Liver (tissue), 9 donors: Measurements from ENCODE around the gene WWOX. TPM values are rescaled to one million over a fixed set of nuclear protein-coding genes. Genes with fewer than 3 reads are reported as not detected.

Experiments
- DNase-seq: peaks from one replicate; pipeline ENCODE4 v3.0.0-alpha.2; 2017; ENCODE audit warnings: low spot score
- H3K27ac ChIP-seq, 2 donors: one replicate each; pipeline ENCODE4 v1.7.0; 2013; ENCODE audit warnings: inconsistent platforms in 2 of 2, low read length in 2 of 2, control low read depth in 1 of 2, low read depth in 1 of 2, mild to moderate bottlenecking in 1 of 2
- H3K27me3 ChIP-seq, 4 donors: one replicate each; pipeline versions ENCODE4 v1.6.1 to v1.7.0; 2013; ENCODE audit warnings: low read length in 3 of 4, inconsistent platforms in 1 of 4, mild to moderate bottlenecking in 1 of 4, moderate library complexity in 1 of 4; ENCODE audit not compliant: control insufficient read depth in 4 of 4, insufficient read depth in 4 of 4
- H3K36me3 ChIP-seq, 4 donors: one replicate each; pipeline versions ENCODE4 v1.6.1 to v1.7.0; 2013; ENCODE audit warnings: low read length in 3 of 4, mild to moderate bottlenecking in 3 of 4, low read depth in 1 of 4, moderate library complexity in 1 of 4; ENCODE audit not compliant: control insufficient read depth in 4 of 4, insufficient read depth in 3 of 4
- H3K4me1 ChIP-seq, 4 donors: one replicate each; pipeline versions ENCODE4 v1.6.1 to v1.7.0; 2013; ENCODE audit warnings: low read length in 3 of 4, mild to moderate bottlenecking in 3 of 4, moderate library complexity in 1 of 4; ENCODE audit not compliant: control insufficient read depth in 4 of 4, insufficient read depth in 4 of 4
- H3K4me3 ChIP-seq, 3 donors: one replicate each; pipeline versions ENCODE4 v1.6.1 to v1.7.0; 2013; ENCODE audit warnings: low read length in 3 of 3, control low read depth in 1 of 3, low read depth in 1 of 3, mild to moderate bottlenecking in 1 of 3
- H3K9ac ChIP-seq, 2 donors: one replicate each; pipeline ENCODE4 v1.7.0; 2013; ENCODE audit warnings: low read length in 2 of 2, mild to moderate bottlenecking in 2 of 2, moderate library complexity in 2 of 2, control low read depth in 1 of 2, low read depth in 1 of 2
- H3K9me3 ChIP-seq, 4 donors: one replicate each; pipeline versions ENCODE4 v1.6.1 to v1.7.0; 2013; ENCODE audit warnings: low read length in 3 of 4; ENCODE audit not compliant: control insufficient read depth in 4 of 4
- EGR1 ChIP-seq, 2 donors: IDR thresholded peaks; 2 replicates each; pipeline ENCODE4 v1.6.1; 2016 to 2018; ENCODE audit warnings: antibody characterized with exemption in 2 of 2, low read depth in 2 of 2
- FOXA1 ChIP-seq: IDR thresholded peaks from 2 replicates; pipeline ENCODE4 v1.6.1; 2016; ENCODE audit warnings: antibody characterized with exemption
- FOXA2 ChIP-seq: IDR thresholded peaks from 2 replicates; pipeline ENCODE4 v1.6.1; 2016; ENCODE audit warnings: antibody characterized with exemption
- GABPA ChIP-seq, 2 donors: IDR thresholded peaks in 1 of 2; conservative IDR thresholded peaks in 1 of 2; 2 replicates each; pipeline ENCODE4 v1.6.1; 2016; ENCODE audit warnings: antibody characterized with exemption in 2 of 2, mild to moderate bottlenecking in 1 of 2, moderate library complexity in 1 of 2
- HNF4A ChIP-seq, 2 donors: conservative IDR thresholded peaks; 2 replicates each; pipeline ENCODE4 v1.6.1; 2016; ENCODE audit warnings: antibody characterized with exemption in 2 of 2, mild to moderate bottlenecking in 2 of 2
- HNF4G ChIP-seq: IDR thresholded peaks from 2 replicates; pipeline ENCODE4 v1.6.1; 2016; ENCODE audit warnings: antibody characterized with exemption
- JUND ChIP-seq, 2 donors: IDR thresholded peaks; 2 replicates each; pipeline ENCODE4 v1.6.1; 2016; ENCODE audit warnings: antibody characterized with exemption in 2 of 2
- NR2F2 ChIP-seq: IDR thresholded peaks from 2 replicates; pipeline ENCODE4 v1.6.1; 2016; ENCODE audit warnings: antibody characterized with exemption
- RAD21 ChIP-seq, 2 donors: IDR thresholded peaks; 2 replicates each; pipeline ENCODE4 v1.6.1; 2016; ENCODE audit warnings: antibody characterized with exemption in 2 of 2, mild to moderate bottlenecking in 2 of 2
- RXRA ChIP-seq, 2 donors: IDR thresholded peaks; 2 replicates each; pipeline ENCODE4 v1.6.1; 2017 to 2018; ENCODE audit warnings: antibody characterized with exemption in 2 of 2, mild to moderate bottlenecking in 1 of 2
- SP1 ChIP-seq: IDR thresholded peaks from 2 replicates; pipeline ENCODE4 v1.6.1; 2018; ENCODE audit warnings: antibody characterized with exemption, mild to moderate bottlenecking
- TAF1 ChIP-seq: conservative IDR thresholded peaks from 2 replicates; pipeline ENCODE4 v1.6.1; 2016; ENCODE audit warnings: antibody characterized with exemption, mild to moderate bottlenecking
- YY1 ChIP-seq: IDR thresholded peaks from 2 replicates; pipeline ENCODE4 v1.6.1; 2016; ENCODE audit warnings: antibody characterized with exemption, mild to moderate bottlenecking
- WGBS: extraction: QIAGEN DNeasy Blood & Tissue Kit; methylation state at CpG from one replicate; pipeline ENCODE4 v1.1.7; 2013; 5-methylcytosine and 5-hydroxymethylcytosine counted together
- polyA plus RNA-seq, 2 donors: library from polyadenylated mRNA; stranded (reverse) in 1 of 2; unstranded in 1 of 2; fragments of 200-250 nt in 1 of 2; fragments of >200 nt in 1 of 2; fragmentation: Nextera tagmentation in 1 of 2; extraction: Ambion mirVana in 1 of 2; gene quantifications; one replicate each; pipeline versions ENCODE4 v1.2.1 to v1.2.3, GENCODE V29; 2013 to 2015
- total RNA-seq, 2 donors: library from RNA; depleted of rRNA; stranded (reverse); fragments of >200 nt; gene quantifications; one replicate each; pipeline ENCODE4 v1.2.3, GENCODE V29; 2014
- TF ChIP-seq, protein P1 (sequence below): fragments of 150-350 bp; IDR thresholded peaks from 2 replicates; pipeline ENCODE4 v1.5.1; 2017; ENCODE audit warnings: improper control_type of control experiment, low read depth, low read length; ENCODE audit not compliant: missing input control
- TF ChIP-seq, protein P2 (sequence below): IDR thresholded peaks from 2 replicates; pipeline ENCODE4 v1.6.1; 2016; ENCODE audit warnings: antibody characterized with exemption
- TF ChIP-seq, protein P3 (sequence below): IDR thresholded peaks from 2 replicates; pipeline ENCODE4 v1.6.1; 2016; ENCODE audit warnings: antibody characterized with exemption
- TF ChIP-seq, protein P4 (sequence below): IDR thresholded peaks from 2 replicates; pipeline ENCODE4 v1.6.1; 2016; ENCODE audit warnings: antibody characterized with exemption, mild to moderate bottlenecking
- TF ChIP-seq, protein P5 (sequence below): IDR thresholded peaks from 2 replicates; pipeline ENCODE4 v1.6.1; 2016; ENCODE audit warnings: antibody characterized with exemption
- donor health status: healthy.
- donor health status: healthy.
- donor health status: healthy.
- donor health status: healthy.
- donor health status: healthy.

WWOX gene
- total and polyA plus RNA-seq, 4 donors = 9.8 to 46.0 (median 15.3) TPM

DNA sequence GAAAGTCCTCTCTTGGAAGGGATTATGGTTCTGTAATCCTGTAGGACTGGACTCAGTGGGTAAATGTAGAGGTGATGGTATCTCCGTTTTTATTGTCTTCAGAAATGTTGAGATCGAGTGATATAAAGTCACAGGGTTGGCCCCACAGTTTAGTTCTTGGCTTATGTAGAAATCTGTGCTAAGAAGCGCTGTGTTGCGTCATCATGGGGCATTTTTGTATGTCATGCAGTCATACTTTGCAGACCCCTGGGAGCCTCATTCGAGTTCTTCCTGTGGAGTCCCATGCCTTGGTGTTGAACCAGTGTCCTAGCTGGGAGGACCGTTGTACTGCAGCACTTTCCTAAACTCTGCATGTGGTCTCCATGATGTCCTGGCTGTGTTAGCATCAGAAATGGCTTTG is 881.4 kb downstream of the WWOX start (continued):
- TF ChIP-seq, protein P1, sequence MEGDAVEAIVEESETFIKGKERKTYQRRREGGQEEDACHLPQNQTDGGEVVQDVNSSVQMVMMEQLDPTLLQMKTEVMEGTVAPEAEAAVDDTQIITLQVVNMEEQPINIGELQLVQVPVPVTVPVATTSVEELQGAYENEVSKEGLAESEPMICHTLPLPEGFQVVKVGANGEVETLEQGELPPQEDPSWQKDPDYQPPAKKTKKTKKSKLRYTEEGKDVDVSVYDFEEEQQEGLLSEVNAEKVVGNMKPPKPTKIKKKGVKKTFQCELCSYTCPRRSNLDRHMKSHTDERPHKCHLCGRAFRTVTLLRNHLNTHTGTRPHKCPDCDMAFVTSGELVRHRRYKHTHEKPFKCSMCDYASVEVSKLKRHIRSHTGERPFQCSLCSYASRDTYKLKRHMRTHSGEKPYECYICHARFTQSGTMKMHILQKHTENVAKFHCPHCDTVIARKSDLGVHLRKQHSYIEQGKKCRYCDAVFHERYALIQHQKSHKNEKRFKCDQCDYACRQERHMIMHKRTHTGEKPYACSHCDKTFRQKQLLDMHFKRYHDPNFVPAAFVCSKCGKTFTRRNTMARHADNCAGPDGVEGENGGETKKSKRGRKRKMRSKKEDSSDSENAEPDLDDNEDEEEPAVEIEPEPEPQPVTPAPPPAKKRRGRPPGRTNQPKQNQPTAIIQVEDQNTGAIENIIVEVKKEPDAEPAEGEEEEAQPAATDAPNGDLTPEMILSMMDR = no peak
- no peak for TF ChIP-seq SP1

DNA sequence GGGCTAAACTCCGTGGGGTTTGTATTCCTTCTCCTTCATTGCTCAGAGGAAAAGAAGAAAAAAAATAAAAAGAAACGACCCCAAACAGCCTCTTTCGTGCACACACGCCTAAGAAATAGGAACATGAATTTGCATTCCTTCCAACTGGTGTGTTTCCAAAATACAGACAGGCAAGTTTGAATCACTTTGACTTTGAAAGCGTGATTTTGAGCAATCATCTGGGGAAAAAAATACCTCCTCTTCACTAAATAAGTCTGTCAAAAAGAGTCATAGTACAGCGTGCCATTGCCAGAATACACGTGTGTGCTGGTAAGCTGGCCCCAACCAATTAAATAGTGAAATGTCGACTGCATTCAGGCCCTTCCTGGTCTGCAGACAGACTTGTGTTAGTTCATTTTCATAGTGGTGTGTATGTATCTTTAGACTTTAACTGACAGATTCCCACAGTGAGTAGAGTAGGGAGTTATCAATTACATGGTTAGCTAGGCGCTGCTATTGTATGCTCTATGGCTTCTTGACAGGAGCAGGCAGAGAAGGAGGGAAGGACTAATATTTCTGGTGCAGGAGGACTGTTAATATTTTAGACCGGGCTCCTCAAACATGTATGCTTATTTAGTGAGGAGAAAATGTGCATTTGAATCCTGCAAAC is 882.8 kb downstream of the WWOX start:
- Histone ChIP-seq H3K9ac (no peak overlapping the region), H3K9me3 (peaks cover 0 to 2% (median 0%) of the 10 kb centered on the region in 4 donors), H3K27me3 (no peaks in the 10 kb centered on the region), H3K36me3 (no peaks in the 10 kb centered on the region), H3K4me3 (no peak overlapping the region), H3K4me1 (peaks cover 0 to 12% (median 5%) of the 10 kb centered on the region in 4 donors), H3K27ac (no peak overlapping the region)
- TF ChIP-seq TAF1 = no peak
- no peak for DNase-seq
- WGBS = 89% methylated on average over 10 of the region's 10 CpGs

DNA sequence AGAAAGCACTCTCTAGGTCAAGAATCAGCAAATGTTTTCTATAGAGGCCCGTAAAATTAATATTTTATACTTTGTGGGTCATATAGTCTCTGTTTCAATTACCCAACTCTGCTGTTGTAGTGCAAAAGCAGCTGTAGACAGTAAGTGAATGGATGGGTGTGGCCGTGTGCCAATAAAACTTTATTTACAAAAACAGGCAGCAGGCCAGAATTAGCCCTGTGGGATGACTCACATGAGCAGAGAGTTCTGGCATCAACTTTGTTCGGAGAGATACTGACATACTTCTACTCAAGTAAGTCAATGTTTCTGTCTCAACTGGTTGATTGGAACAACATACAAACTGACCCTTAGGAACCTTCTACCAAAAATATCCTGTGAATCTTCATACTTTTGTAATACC is 884.9 kb downstream of the WWOX start:
- no peak for DNase-seq
- TF ChIP-seq HNF4G = no peak
- no peak for TF ChIP-seq YY1
- TF ChIP-seq JUND (IDR thresholded peaks at IDR 0.05) = no peak
- no peak for TF ChIP-seq HNF4A (conservative IDR thresholded peaks at IDR 0.05)
- TF ChIP-seq, protein P2, sequence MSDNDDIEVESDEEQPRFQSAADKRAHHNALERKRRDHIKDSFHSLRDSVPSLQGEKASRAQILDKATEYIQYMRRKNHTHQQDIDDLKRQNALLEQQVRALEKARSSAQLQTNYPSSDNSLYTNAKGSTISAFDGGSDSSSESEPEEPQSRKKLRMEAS = no peak
- no peak for TF ChIP-seq GABPA (IDR thresholded peaks at IDR 0.05 in 1 of 2, conservative IDR thresholded peaks at IDR 0.05 in 1 of 2)
- no peak for TF ChIP-seq RXRA (IDR thresholded peaks at IDR 0.05)
- TF ChIP-seq SP1 = no peak
- TF ChIP-seq TAF1 = no peak
- TF ChIP-seq NR2F2 = no peak
- TF ChIP-seq FOXA2 = no peak
- TF ChIP-seq RAD21 (IDR thresholded peaks at IDR 0.05) = no peak
- TF ChIP-seq EGR1 (IDR thresholded peaks at IDR 0.05; ENCODE audit: low read depth in 2 of 2) = no peak
- TF ChIP-seq, protein P3, sequence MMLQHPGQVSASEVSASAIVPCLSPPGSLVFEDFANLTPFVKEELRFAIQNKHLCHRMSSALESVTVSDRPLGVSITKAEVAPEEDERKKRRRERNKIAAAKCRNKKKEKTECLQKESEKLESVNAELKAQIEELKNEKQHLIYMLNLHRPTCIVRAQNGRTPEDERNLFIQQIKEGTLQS = no peak
- TF ChIP-seq, protein P4, sequence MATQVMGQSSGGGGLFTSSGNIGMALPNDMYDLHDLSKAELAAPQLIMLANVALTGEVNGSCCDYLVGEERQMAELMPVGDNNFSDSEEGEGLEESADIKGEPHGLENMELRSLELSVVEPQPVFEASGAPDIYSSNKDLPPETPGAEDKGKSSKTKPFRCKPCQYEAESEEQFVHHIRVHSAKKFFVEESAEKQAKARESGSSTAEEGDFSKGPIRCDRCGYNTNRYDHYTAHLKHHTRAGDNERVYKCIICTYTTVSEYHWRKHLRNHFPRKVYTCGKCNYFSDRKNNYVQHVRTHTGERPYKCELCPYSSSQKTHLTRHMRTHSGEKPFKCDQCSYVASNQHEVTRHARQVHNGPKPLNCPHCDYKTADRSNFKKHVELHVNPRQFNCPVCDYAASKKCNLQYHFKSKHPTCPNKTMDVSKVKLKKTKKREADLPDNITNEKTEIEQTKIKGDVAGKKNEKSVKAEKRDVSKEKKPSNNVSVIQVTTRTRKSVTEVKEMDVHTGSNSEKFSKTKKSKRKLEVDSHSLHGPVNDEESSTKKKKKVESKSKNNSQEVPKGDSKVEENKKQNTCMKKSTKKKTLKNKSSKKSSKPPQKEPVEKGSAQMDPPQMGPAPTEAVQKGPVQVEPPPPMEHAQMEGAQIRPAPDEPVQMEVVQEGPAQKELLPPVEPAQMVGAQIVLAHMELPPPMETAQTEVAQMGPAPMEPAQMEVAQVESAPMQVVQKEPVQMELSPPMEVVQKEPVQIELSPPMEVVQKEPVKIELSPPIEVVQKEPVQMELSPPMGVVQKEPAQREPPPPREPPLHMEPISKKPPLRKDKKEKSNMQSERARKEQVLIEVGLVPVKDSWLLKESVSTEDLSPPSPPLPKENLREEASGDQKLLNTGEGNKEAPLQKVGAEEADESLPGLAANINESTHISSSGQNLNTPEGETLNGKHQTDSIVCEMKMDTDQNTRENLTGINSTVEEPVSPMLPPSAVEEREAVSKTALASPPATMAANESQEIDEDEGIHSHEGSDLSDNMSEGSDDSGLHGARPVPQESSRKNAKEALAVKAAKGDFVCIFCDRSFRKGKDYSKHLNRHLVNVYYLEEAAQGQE = no peak
- TF ChIP-seq, protein P1 = no peak
- TF ChIP-seq, protein P5, sequence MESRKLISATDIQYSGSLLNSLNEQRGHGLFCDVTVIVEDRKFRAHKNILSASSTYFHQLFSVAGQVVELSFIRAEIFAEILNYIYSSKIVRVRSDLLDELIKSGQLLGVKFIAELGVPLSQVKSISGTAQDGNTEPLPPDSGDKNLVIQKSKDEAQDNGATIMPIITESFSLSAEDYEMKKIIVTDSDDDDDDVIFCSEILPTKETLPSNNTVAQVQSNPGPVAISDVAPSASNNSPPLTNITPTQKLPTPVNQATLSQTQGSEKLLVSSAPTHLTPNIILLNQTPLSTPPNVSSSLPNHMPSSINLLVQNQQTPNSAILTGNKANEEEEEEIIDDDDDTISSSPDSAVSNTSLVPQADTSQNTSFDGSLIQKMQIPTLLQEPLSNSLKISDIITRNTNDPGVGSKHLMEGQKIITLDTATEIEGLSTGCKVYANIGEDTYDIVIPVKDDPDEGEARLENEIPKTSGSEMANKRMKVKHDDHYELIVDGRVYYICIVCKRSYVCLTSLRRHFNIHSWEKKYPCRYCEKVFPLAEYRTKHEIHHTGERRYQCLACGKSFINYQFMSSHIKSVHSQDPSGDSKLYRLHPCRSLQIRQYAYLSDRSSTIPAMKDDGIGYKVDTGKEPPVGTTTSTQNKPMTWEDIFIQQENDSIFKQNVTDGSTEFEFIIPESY = no peak
- TF ChIP-seq FOXA1 = no peak
- Histone ChIP-seq H3K27me3 (no peaks in the 10 kb centered on the region), H3K36me3 (no peaks in the 10 kb centered on the region), H3K4me1 (peaks cover 0 to 12% (median 5%) of the 10 kb centered on the region in 4 donors), H3K4me3 (peak overlapping the region in 1 of 3 donors; percentile 32), H3K27ac (peak overlapping the region in 1 of 2 donors; percentile 12), H3K9me3 (peaks cover 0 to 2% (median 0%) of the 10 kb centered on the region in 4 donors), H3K9ac (peak overlapping the region in 1 of 2 donors; percentile 26)
- WGBS = 81% methylated on average over 3 of the region's 3 CpGs
